ENCODE results near the gene PAK5. TPM values are rescaled to one million over a fixed set of nuclear protein-coding genes. Genes with fewer than 3 reads are reported as not detected.

Gene PAK5
- total and polyA plus RNA-seq, 11 donors: not detected

DNA sequence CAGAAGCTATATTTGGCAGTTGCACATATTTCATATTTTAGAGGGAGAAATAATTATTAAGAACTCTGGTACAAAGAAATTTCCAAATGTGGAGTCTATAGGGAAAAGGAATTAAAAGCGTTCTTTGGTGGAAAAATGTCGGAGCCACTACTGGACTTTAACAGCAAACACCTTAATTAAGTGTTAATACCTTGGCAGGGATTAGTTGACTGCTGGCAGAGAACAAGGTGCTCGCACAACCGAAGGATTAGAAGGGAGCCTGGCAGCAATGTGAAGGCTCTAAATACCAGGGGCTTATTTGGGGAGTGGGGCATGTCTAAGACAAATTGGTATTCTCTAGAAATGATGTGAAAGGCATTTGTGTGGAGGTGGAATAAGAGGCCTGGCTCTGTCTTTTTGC lies 98.9 kb downstream of the PAK5 start:
- intact Hi-C loops (cut with DNase I): no loop called here
- no peaks in the 10 kb centered on the region for H3K27me3 ChIP-seq
- H3K36me3 ChIP-seq: no peaks in the 10 kb centered on the region
- no peak overlapping the region for H3K27ac ChIP-seq
- H3K9me3 ChIP-seq: peaks cover 0 to 9% (median 0%) of the 10 kb centered on the region in 12 donors
- no peak overlapping the region for H3K4me3 ChIP-seq
- no peak for TF ChIP-seq POLR2A (IDR thresholded peaks at IDR 0.05)
- TF ChIP-seq, protein P1, sequence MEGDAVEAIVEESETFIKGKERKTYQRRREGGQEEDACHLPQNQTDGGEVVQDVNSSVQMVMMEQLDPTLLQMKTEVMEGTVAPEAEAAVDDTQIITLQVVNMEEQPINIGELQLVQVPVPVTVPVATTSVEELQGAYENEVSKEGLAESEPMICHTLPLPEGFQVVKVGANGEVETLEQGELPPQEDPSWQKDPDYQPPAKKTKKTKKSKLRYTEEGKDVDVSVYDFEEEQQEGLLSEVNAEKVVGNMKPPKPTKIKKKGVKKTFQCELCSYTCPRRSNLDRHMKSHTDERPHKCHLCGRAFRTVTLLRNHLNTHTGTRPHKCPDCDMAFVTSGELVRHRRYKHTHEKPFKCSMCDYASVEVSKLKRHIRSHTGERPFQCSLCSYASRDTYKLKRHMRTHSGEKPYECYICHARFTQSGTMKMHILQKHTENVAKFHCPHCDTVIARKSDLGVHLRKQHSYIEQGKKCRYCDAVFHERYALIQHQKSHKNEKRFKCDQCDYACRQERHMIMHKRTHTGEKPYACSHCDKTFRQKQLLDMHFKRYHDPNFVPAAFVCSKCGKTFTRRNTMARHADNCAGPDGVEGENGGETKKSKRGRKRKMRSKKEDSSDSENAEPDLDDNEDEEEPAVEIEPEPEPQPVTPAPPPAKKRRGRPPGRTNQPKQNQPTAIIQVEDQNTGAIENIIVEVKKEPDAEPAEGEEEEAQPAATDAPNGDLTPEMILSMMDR (IDR thresholded peaks at IDR 0.05): no peak
- 74 to 83% (median 82%) methylated on average over 4 of the region's 4 CpGs for WGBS, 4 donors
- ATAC-seq (no peak), DNase-seq (no peak)
- no peaks in the 10 kb centered on the region for H3K4me1 ChIP-seq

DNA sequence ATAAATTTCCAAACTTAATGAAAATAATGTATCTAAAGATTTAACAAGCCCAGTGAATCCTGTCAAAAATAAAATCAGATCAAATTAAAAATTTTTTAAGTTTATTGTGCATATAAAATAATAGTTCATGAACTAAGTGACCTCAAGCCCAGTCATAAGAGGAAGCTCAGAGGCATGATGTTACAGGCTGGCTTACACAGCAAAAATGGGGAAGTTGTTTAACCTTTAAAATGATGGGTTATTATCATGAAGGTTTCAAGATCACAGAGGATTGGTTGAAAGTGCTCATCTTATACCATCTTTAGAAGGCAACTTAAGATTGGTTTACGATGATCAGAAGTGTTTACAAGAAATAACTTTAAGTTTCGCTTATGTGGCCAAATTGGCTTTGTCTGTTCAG lies 102.5 kb downstream of the PAK5 start:
- H3K9me3 ChIP-seq: peaks cover 0 to 9% (median 0%) of the 10 kb centered on the region in 12 donors
- no peaks in the 10 kb centered on the region for H3K4me1 ChIP-seq
- intact Hi-C loops (cut with DNase I): no loop called here
- H3K27ac ChIP-seq: no peak overlapping the region
- H3K36me3 ChIP-seq: no peaks in the 10 kb centered on the region
- 79 to 88% (median 84%) methylated on average over 2 of the region's 2 CpGs for WGBS, 4 donors
- H3K27me3 ChIP-seq: no peaks in the 10 kb centered on the region
- no peak for TF ChIP-seq POLR2A (IDR thresholded peaks at IDR 0.05)
- TF ChIP-seq, protein P1 (IDR thresholded peaks at IDR 0.05): no peak
- no peak overlapping the region for H3K4me3 ChIP-seq
- ATAC-seq (no peak), DNase-seq (no peak)

DNA sequence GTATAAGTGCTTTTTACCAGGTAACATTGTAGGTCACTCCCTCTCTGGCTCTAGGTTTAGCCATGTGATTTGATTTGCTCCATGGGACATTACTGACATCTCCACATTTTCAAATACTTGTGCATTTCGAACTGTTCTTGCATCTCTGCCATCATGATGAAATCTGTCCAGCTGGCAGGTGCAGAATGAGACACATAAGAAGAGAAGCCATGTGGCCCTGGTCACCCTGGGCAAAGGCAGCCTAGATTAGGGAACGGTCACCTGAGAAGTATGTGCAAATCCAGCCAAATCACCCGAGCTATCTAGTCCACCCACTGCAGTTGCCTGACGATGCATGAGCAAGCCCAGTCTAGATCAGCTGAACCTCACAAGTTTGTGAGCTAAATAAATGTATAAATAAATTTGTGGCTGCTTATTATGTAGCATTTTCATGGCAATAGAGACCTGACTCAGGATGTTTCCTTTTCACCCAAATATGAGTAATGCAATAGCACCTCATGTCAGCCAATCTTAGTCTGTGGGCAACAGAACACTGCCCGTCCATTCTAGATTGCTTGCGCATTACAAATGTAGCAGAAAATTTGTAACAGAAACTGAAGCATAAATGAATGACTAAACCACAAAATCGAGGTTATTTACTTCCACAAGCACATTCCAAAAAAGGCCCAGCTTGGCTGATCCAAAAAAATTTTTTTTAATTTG lies 115.2 kb downstream of the PAK5 start:
- no peak for TF ChIP-seq POLR2A (IDR thresholded peaks at IDR 0.05)
- TF ChIP-seq, protein P1 (IDR thresholded peaks at IDR 0.05): no peak
- no peak overlapping the region for H3K27ac ChIP-seq
- no peak overlapping the region for H3K4me3 ChIP-seq
- H3K27me3 ChIP-seq: no peaks in the 10 kb centered on the region
- ATAC-seq (no peak), DNase-seq (no peak)
- 73 to 80% (median 77%) methylated on average over 7 of the region's 7 CpGs for WGBS, 4 donors
- H3K9me3 ChIP-seq: no peaks in the 10 kb centered on the region
- intact Hi-C loops (cut with DNase I): no loop called here
- no peaks in the 10 kb centered on the region for H3K4me1 ChIP-seq
- H3K36me3 ChIP-seq: no peaks in the 10 kb centered on the region

DNA sequence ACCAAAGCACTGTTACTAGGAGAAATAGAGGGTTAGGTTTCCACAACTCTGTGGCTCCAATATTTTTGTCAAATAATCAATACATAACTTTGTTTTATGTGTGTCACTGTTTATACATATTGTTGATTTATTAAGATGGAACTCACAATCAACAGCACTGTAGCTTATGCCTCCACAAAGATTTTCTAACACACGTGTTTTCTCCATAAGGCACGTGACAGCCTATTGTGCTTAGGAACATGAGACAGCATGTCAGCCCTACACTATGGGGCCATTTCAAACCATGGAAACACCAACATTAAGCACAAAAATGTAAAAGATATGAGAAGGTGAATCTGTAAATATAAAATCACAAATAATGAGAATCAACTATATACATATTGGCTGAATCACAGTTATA lies 127.0 kb downstream of the PAK5 start:
- intact Hi-C loops (cut with DNase I): no loop called here
- 36 to 66% (median 41%) methylated on average over 2 of the region's 2 CpGs for WGBS, 4 donors
- ATAC-seq (no peak), DNase-seq (no peak)
- Histone ChIP-seq H3K36me3 (no peaks in the 10 kb centered on the region), H3K27me3 (no peaks in the 10 kb centered on the region), H3K27ac (no peak overlapping the region), H3K4me1 (no peaks in the 10 kb centered on the region), H3K4me3 (no peak overlapping the region), H3K9me3 (no peaks in the 10 kb centered on the region)
- TF ChIP-seq, protein P1 (IDR thresholded peaks at IDR 0.05): no peak
- no peak for TF ChIP-seq POLR2A (IDR thresholded peaks at IDR 0.05)
